Glutamatergic neuron (in vitro differentiated cells): ENCODE measurements around the gene DNAJC8. TPM values are rescaled to one million over a fixed set of nuclear protein-coding genes. Genes with fewer than 3 reads are reported as not detected.

ENCODE experiments used
- DNase-seq: peaks from one replicate; pipeline ENCODE4 v3.0.0; 2022
- H3K27ac Mint-ChIP-seq: one replicate; pipeline ENCODE4 v1.8.0; 2020; ENCODE audit warnings: mild to moderate bottlenecking, mixed read lengths, inconsistent platforms; ENCODE audit not compliant: unreplicated experiment
- H3K27me3 Mint-ChIP-seq: one replicate; pipeline ENCODE4 v1.8.0; 2020; ENCODE audit warnings: mild to moderate bottlenecking, moderate library complexity, mixed read lengths, inconsistent platforms; ENCODE audit not compliant: unreplicated experiment
- H3K36me3 Mint-ChIP-seq: one replicate; pipeline ENCODE4 v1.8.0; 2020; ENCODE audit warnings: mild to moderate bottlenecking, mixed read lengths, inconsistent platforms; ENCODE audit not compliant: unreplicated experiment
- H3K4me1 Mint-ChIP-seq: one replicate; pipeline ENCODE4 v1.8.0; 2020; ENCODE audit warnings: mild to moderate bottlenecking, low read depth, mixed read lengths, inconsistent platforms; ENCODE audit not compliant: unreplicated experiment
- H3K4me3 Mint-ChIP-seq: one replicate; pipeline ENCODE4 v1.8.0; 2020; ENCODE audit warnings: mild to moderate bottlenecking, mixed read lengths, inconsistent platforms; ENCODE audit not compliant: unreplicated experiment
- H3K9me3 Mint-ChIP-seq: one replicate; pipeline ENCODE4 v1.8.0; 2020; ENCODE audit warnings: mild to moderate bottlenecking, moderate library complexity, mixed read lengths, inconsistent platforms; ENCODE audit not compliant: unreplicated experiment
- CTCF ChIP-seq: fragments of 200-600 bp; sonication (generic); IDR thresholded peaks from one replicate; pipeline ENCODE4 v1.5.0; 2021; ENCODE audit not compliant: partially characterized antibody, unreplicated experiment
- total RNA-seq: library from RNA; stranded (reverse); fragmentation: NEBNext Ultra II Directional; extraction: Animal tissue kit (Norgen Biotek cat#: 25700); gene quantifications from one replicate; pipeline ENCODE4 v1.2.1, GENCODE V29; 2021; ENCODE audit not compliant: unreplicated experiment

DNAJC8 gene
- total RNA-seq, 1 donor from 2014 or later = 82.8 TPM

- no peak for DNase-seq
- H3K27ac Mint-ChIP-seq = no peak overlapping the region
- peaks cover 5% of the 10 kb centered on the region for H3K27me3 Mint-ChIP-seq
- H3K36me3 Mint-ChIP-seq = no peaks in the 10 kb centered on the region
- no peak overlapping the region for H3K4me3 Mint-ChIP-seq
- peaks cover 30% of the 10 kb centered on the region for H3K4me1 Mint-ChIP-seq
- TF ChIP-seq CTCF = no peak
- H3K9me3 Mint-ChIP-seq = peaks cover 2% of the 10 kb centered on the region
These were observed 56.8 kb downstream of the DNAJC8 start for GRCh38 chr1:28175955-28176485.

- peak overlapping the region; percentile 97 for H3K27ac Mint-ChIP-seq
These were observed 58.9 kb downstream of the DNAJC8 start for GRCh38 chr1:28173980-28174297.

GRCh38 chr1:28173151-28173979 lies 59.5 kb downstream of the DNAJC8 start:
- TF ChIP-seq CTCF = no peak
- H3K27me3 Mint-ChIP-seq = peaks cover 2% of the 10 kb centered on the region
- no peaks in the 10 kb centered on the region for H3K9me3 Mint-ChIP-seq
- no peaks in the 10 kb centered on the region for H3K36me3 Mint-ChIP-seq
- peaks cover 30% of the 10 kb centered on the region for H3K4me1 Mint-ChIP-seq
- H3K4me3 Mint-ChIP-seq = peak overlapping the region; percentile 63
- peak overlapping the region; percentile 97 for H3K27ac Mint-ChIP-seq
- DNase-seq = peak; percentile 72

More at GRCh38 chr1:28173980-28174297, 58.9 kb downstream of the DNAJC8 start:
- Mint-ChIP-seq H3K27me3 (peaks cover 2% of the 10 kb centered on the region), H3K36me3 (no peaks in the 10 kb centered on the region), H3K4me3 (peak overlapping the region; percentile 63), H3K9me3 (no peaks in the 10 kb centered on the region), H3K4me1 (peaks cover 30% of the 10 kb centered on the region)
- DNase-seq = no peak
- no peak for TF ChIP-seq CTCF

- H3K4me3 Mint-ChIP-seq = no peak overlapping the region
- no peaks in the 10 kb centered on the region for H3K36me3 Mint-ChIP-seq
- H3K4me1 Mint-ChIP-seq = peaks cover 30% of the 10 kb centered on the region
- H3K9me3 Mint-ChIP-seq = no peaks in the 10 kb centered on the region
- no peak for DNase-seq
- H3K27me3 Mint-ChIP-seq = peaks cover 2% of the 10 kb centered on the region
- no peak for TF ChIP-seq CTCF
- peak overlapping the region; percentile 62 for H3K27ac Mint-ChIP-seq
These were observed 60.1 kb downstream of the DNAJC8 start for GRCh38 chr1:28172713-28173150.

GRCh38 chr1:28171246-28171645 lies 61.6 kb downstream of the DNAJC8 start:
- Mint-ChIP-seq H3K27ac (no peak overlapping the region), H3K4me3 (no peak overlapping the region), H3K27me3 (peaks cover 2% of the 10 kb centered on the region), H3K4me1 (peaks cover 22% of the 10 kb centered on the region), H3K36me3 (no peaks in the 10 kb centered on the region), H3K9me3 (no peaks in the 10 kb centered on the region)
- no peak for TF ChIP-seq CTCF
- DNase-seq = no peak
